ENCODE results near the gene SFXN5. TPM values are rescaled to one million over a fixed set of nuclear protein-coding genes. Genes with fewer than 3 reads are reported as not detected.

SFXN5 gene
- polyA plus RNA-seq, 2 of the 4 experiments (the other 2 are of a cell fraction), result 16.7 to 19.6 TPM

DNA sequence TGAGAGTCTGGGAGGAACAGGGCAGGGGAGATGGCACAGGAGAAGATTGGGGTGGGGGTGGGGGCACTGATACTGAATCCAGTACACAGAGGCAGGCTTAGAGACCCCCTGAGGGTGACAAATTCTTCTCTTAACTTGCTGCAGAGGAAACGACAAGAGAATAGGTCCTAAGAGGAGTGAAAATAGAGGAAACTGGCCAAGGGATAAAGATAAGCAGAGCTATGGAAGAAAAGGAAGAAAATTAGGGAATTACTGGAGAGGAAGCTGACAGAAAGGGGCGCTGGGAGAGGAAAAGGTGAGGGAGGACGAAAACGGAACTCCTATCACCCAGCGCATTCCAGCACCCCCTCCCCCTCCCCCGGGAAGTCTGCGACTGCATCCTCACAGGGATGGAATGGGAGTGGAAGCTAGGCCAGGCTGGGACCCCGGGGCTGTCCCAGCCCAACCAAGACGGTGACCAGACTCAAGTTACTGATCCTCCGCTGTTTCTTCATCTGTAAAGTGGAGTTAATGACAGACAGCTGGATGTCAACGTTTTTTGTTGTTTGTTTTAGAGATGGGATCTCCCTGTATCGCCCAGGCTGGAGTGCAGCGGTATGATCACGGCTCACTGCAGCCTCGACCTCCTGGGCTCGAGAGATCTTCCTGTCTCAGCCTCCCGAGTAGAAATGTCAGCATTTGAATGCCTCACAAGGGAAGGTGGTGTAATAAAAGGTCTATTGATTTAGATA, 156.8 kb downstream of the SFXN5 start:
- Histone ChIP-seq H3K4me3 (no peak overlapping the region), H3K9me3 (no peaks in the 10 kb centered on the region), H3K4me1 (peaks cover 38% of the 10 kb centered on the region), H3K27ac (no peak overlapping the region), H3K4me2 (no peak overlapping the region; the same call in 2 of the 3 replicates)
- FAIRE-seq (no peak), DNase-seq (ENCODE audit: low read depth in 1 of 2, low spot score in 1 of 2) (no peak), ATAC-seq (no peak)
- POLR2A ChIA-PET, result interaction anchor here (0.6 kb wide), 1 partner anchor 1651 kb away, joined by 3 read pairs; no protein-coding TSS in a partner anchor
- WGBS (ENCODE audit: missing lambda C conversion rate), result 28% methylated on average over 17 of the region's 17 CpGs
- TF ChIP-seq HDAC2 (IDR thresholded peaks at IDR 0.05) (no peak), ESRRA (IDR thresholded peaks at IDR 0.05; ENCODE audit: borderline replicate concordance, low read length) (no peak), KDM5A (IDR thresholded peaks at IDR 0.05) (no peak), PHF8 (IDR thresholded peaks at IDR 0.05; ENCODE audit: borderline replicate concordance, low read depth) (no peak), ZNF302 (CRISPR knock-in tag; IDR thresholded peaks at IDR 0.05) (no peak), ZFP36 (IDR thresholded peaks at IDR 0.05; ENCODE audit: borderline replicate concordance, partially characterized antibody) (no peak), FOXS1 (CRISPR knock-in tag; IDR thresholded peaks at IDR 0.05) (no peak), CHD4 (IDR thresholded peaks at IDR 0.05; ENCODE audit: borderline replicate concordance) (no peak), HOXB5 (CRISPR knock-in tag; IDR thresholded peaks at IDR 0.05) (no peak), POLR2AphosphoS2 (conservative IDR thresholded peaks at IDR 0.05; ENCODE audit: low read length) (no peak), RARB (CRISPR knock-in tag; IDR thresholded peaks at IDR 0.05) (no peak), EP300 (IDR thresholded peaks at IDR 0.05) (no peak)
- TF ChIP-seq, protein P1, sequence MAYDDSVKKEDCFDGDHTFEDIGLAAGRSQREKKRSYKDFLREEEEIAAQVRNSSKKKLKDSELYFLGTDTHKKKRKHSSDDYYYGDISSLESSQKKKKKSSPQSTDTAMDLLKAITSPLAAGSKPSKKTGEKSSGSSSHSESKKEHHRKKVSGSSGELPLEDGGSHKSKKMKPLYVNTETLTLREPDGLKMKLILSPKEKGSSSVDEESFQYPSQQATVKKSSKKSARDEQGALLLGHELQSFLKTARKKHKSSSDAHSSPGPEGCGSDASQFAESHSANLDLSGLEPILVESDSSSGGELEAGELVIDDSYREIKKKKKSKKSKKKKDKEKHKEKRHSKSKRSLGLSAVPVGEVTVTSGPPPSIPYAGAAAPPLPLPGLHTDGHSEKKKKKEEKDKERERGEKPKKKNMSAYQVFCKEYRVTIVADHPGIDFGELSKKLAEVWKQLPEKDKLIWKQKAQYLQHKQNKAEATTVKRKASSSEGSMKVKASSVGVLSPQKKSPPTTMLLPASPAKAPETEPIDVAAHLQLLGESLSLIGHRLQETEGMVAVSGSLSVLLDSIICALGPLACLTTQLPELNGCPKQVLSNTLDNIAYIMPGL (CRISPR knock-in tag; IDR thresholded peaks at IDR 0.05; ENCODE audit: borderline replicate concordance), result no peak
- CTCF ChIA-PET, result interaction anchor here (0.5 to 13.4 kb wide), 6 partner anchors 11 to 428 kb away, joined by 3 to 211 read pairs (median 5); partner anchors contain the start of gene SPR

DNA sequence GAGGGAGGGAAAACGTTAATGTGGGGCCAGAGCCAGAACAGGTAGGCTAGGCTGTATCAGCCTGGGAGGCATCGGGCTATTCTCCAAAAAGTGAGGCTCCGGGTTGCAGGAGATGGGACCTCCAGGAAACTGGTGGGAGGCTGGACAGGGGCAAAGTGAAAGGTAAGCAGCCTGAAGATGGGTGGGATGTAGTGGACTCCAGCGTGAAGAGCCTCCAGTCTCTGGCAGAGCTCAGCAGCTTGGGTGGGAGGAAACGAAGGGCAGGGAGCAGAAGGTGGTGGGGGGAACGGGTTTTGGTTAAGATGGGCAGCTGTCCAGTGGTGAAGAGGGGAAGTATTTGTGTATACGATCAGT, 157.3 kb downstream of the SFXN5 start:
- ATAC-seq (no peak), DNase-seq (ENCODE audit: low read depth in 1 of 2, low spot score in 1 of 2) (no peak), FAIRE-seq (no peak)
- CTCF ChIA-PET, result interaction anchor here (0.5 to 13.4 kb wide), 6 partner anchors 12 to 427 kb away, joined by 3 to 211 read pairs (median 5); partner anchors contain the start of gene SPR
- Histone ChIP-seq H3K27ac (no peak overlapping the region), H3K4me3 (no peak overlapping the region), H3K9me3 (no peaks in the 10 kb centered on the region), H3K4me2 (no peak overlapping the region), H3K4me1 (peaks cover 36% of the 10 kb centered on the region)
- 13% methylated on average over 7 of the region's 7 CpGs for WGBS (ENCODE audit: missing lambda C conversion rate)
- POLR2A ChIA-PET, result no interaction called here
- no peak for TF ChIP-seq REST (IDR thresholded peaks at IDR 0.05)
- no peak for TF ChIP-seq POLR2AphosphoS2 (conservative IDR thresholded peaks at IDR 0.05; ENCODE audit: low read length)
- TF ChIP-seq HEYL (CRISPR knock-in tag; IDR thresholded peaks at IDR 0.05), result no peak
- no peak for TF ChIP-seq BHLHE40 (IDR thresholded peaks at IDR 0.05; ENCODE audit: low read depth, low read length)
- TF ChIP-seq ZNF302 (CRISPR knock-in tag; IDR thresholded peaks at IDR 0.05), result no peak
- no peak for TF ChIP-seq ZC3H11A (IDR thresholded peaks at IDR 0.05)
- no peak for TF ChIP-seq EHMT2 (IDR thresholded peaks at IDR 0.05; ENCODE audit: low read depth)
- TF ChIP-seq RFX5 (IDR thresholded peaks at IDR 0.05), result no peak
